AG09309 (cell line): ENCODE results near the gene MRPS21.
A peak's percentile ranks its signal among the peaks of the same experiment; 100 is the strongest.

Source experiments
- DNase-seq: peaks from one replicate; pipeline ENCODE4 v3.0.0-alpha.2; 2010; ENCODE audit warnings: low read depth
- H3K4me3 ChIP-seq: 2 replicates; pipeline ENCODE4 v1.5.1; 2011; ENCODE audit warnings: mild to moderate bottlenecking, low read depth, low read length, moderate library complexity; ENCODE audit not compliant: control insufficient read depth
- TF ChIP-seq, protein P1 (sequence below): IDR thresholded peaks from 2 replicates; pipeline ENCODE4 v1.5.1; 2011; ENCODE audit warnings: mild to moderate bottlenecking, low read depth, low read length, inconsistent platforms; ENCODE audit not compliant: insufficient read depth, control insufficient read depth; ENCODE audit errors: missing control alignments

The MRPS21 gene

DNA sequence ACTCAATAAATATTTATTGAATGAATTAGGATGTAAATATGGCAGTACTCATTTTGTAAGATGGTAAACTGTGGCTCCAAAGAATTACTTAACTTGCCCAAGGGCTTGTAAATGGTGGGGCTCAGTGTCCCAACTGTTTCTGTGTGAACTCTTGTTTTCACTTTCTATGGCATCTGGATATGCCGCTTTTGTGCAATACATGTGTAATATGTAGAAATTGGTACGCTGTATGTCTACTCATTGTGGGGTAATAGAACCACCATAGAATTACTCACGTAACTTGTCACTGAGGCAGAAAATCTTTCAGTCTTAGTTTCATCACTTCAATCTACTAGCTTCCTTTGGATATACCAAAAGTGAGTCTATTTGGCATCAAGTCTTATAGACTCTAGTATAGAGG lies 28.6 kb downstream of the MRPS21 start:
- DNase-seq, result peak; percentile 27
- TF ChIP-seq, protein P1, sequence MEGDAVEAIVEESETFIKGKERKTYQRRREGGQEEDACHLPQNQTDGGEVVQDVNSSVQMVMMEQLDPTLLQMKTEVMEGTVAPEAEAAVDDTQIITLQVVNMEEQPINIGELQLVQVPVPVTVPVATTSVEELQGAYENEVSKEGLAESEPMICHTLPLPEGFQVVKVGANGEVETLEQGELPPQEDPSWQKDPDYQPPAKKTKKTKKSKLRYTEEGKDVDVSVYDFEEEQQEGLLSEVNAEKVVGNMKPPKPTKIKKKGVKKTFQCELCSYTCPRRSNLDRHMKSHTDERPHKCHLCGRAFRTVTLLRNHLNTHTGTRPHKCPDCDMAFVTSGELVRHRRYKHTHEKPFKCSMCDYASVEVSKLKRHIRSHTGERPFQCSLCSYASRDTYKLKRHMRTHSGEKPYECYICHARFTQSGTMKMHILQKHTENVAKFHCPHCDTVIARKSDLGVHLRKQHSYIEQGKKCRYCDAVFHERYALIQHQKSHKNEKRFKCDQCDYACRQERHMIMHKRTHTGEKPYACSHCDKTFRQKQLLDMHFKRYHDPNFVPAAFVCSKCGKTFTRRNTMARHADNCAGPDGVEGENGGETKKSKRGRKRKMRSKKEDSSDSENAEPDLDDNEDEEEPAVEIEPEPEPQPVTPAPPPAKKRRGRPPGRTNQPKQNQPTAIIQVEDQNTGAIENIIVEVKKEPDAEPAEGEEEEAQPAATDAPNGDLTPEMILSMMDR, result no peak

DNA sequence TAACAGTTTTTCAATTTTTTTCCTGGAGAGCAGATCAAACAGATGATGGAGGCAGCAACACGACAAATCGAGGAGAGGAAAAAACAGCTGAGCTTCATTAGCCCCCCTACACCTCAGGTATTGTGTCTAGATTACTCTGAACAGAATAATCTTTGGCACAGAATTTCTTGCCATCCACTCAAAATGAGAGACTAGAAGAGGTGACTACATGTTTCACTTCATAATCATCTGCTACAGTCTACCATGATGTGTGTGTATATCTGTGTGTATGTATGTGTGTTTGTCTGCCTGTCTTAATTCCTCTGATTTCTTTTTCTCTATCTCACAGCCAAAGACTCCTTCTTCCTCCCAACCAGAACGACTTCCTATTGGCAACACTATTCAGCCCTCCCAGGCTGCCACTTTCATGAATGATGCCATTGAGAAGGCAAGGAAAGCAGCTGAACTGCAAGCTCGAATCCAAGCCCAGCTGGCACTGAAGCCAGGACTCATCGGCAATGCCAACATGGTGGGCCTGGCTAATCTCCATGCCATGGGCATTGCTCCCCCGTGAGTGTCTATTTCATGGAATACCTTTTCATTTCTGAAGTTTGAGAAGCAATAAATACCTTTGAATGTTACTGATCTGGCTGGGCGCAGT lies 39.1 kb downstream of the MRPS21 start:
- TF ChIP-seq, protein P1, result no peak
- no peak for DNase-seq
- no peak overlapping the region for H3K4me3 ChIP-seq

More for the DNA sequence above, 28.6 kb downstream of the MRPS21 start:
- peak overlapping the region; percentile 70 for H3K4me3 ChIP-seq

DNA sequence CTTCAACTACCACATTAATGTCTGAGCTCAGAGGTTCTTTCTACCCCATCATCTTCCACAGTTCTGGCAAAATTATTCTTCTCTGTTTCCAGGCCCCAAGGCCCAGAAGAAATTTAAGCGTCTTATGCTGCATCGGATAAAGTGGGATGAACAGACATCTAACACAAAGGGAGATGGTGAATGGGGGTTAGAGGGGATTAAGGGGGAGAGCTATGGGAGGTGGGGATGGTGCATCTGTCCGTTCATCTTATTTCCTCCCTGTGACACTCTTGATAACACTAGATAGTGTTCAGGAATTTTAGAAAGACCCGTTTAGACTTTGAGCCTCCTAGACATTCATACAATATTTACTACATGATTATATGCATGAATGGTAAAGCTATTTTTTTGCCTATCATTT lies 52.7 kb downstream of the MRPS21 start:
- no peak overlapping the region for H3K4me3 ChIP-seq
- TF ChIP-seq, protein P1, result no peak

DNA sequence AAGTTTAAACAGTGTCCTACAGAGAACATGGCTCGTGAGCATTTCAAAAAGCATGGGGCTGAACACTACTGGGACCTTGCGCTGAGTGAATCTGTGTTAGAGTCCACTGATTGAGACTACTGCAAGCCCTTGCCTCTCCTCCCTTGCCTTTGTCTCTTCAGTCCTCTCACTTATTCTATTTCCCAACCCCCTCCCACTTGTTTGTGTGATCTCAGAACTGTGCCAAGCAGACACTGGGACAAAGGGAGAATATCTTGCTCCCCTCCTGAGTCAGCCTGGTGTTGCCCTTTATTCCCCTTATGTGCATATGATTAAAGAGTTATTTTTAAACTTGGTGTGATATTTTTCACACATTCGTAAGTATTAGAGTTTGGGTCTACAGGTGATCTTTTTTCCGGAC lies 59.2 kb downstream of the MRPS21 start:
- DNase-seq, result no peak
- no peak overlapping the region for H3K4me3 ChIP-seq
- TF ChIP-seq, protein P1, result no peak

More for the DNA sequence above, 52.7 kb downstream of the MRPS21 start:
- no peak for DNase-seq
